GM19240 (cell line): ENCODE results near the gene TM4SF5.
"Not testable (repeated sequence)": the region's sequence is repeated elsewhere in the genome, so short reads cannot be mapped to it uniquely, and the experiment has no call there.

Experiments
- DNase-seq: peaks from one replicate; pipeline ENCODE4 v3.0.0; 2011; ENCODE audit warnings: low spot score; ENCODE audit not compliant: insufficient read length

Gene TM4SF5

GRCh38 chr17:4789951-4790704, 18.4 kb downstream of the TM4SF5 start:
- DNase-seq = peak; percentile 85

GRCh38 chr17:4790705-4791088, 19.0 kb downstream of the TM4SF5 start:
- DNase-seq = no peak

- no peak for DNase-seq
These were observed 23.5 kb downstream of the TM4SF5 start for GRCh38 chr17:4795168-4795567.

- no peak for DNase-seq
These were observed 24.9 kb downstream of the TM4SF5 start for GRCh38 chr17:4796552-4796920.

- no peak for DNase-seq
These were observed 28.9 kb downstream of the TM4SF5 start for GRCh38 chr17:4800462-4801196.

- DNase-seq = no peak
These were observed 30.5 kb downstream of the TM4SF5 start, which contains the start of gene C17orf114 for GRCh38 chr17:4802228-4802627. Gene C17orf114 (minus strand): TSS chr17:4802328.

GRCh38 chr17:4806456-4806776, 34.7 kb downstream of the TM4SF5 start:
- DNase-seq = no peak

- peak; percentile 98 for DNase-seq
These were observed 35.3 kb downstream of the TM4SF5 start, which contains the start of gene PLD2 for GRCh38 chr17:4806777-4807604. Gene PLD2 (plus strand): TSS chr17:4807152. CDS start chr17:4807773, 621 bp downstream.

- DNase-seq = no peak
These were observed 36.1 kb downstream of the TM4SF5 start for GRCh38 chr17:4807605-4808377.

GRCh38 chr17:4808378-4808767, 36.7 kb downstream of the TM4SF5 start:
- no peak for DNase-seq

- no peak for DNase-seq
These were observed 39.1 kb downstream of the TM4SF5 start for GRCh38 chr17:4810696-4811290.

GRCh38 chr17:4811471-4811870, 39.8 kb downstream of the TM4SF5 start:
- DNase-seq = no peak

- no peak for DNase-seq
These were observed 41.0 kb downstream of the TM4SF5 start for GRCh38 chr17:4812690-4813089.

GRCh38 chr17:4815043-4815675, 43.5 kb downstream of the TM4SF5 start:
- DNase-seq = no peak

GRCh38 chr17:4816826-4817225, 45.1 kb downstream of the TM4SF5 start:
- DNase-seq = no peak

- DNase-seq = no peak
These were observed 46.6 kb downstream of the TM4SF5 start for GRCh38 chr17:4818276-4818675.

GRCh38 chr17:4822835-4823234, 51.1 kb downstream of the TM4SF5 start:
- no peak for DNase-seq

- no peak for DNase-seq
These were observed 51.8 kb downstream of the TM4SF5 start for GRCh38 chr17:4823373-4824089.

GRCh38 chr17:4827399-4827798, 55.7 kb downstream of the TM4SF5 start:
- no peak for DNase-seq

- DNase-seq = not testable (repeated sequence)
These were observed 61.1 kb downstream of the TM4SF5 start for GRCh38 chr17:4832829-4833177.
